GM23248 (cell line): ENCODE results near the gene CCL19.

Source experiments
- EZH2 ChIP-seq: fragments of 200-600 bp; sonication (generic); IDR thresholded peaks from 2 replicates; pipeline ENCODE4 v1.6.1; 2018; ENCODE audit warnings: antibody characterized with exemption, mild to moderate bottlenecking; ENCODE audit not compliant: insufficient read depth, poor library complexity, severe bottlenecking
- EZH2phosphoT487 ChIP-seq: fragments of 200-600 bp; sonication (generic); IDR thresholded peaks from 2 replicates; pipeline ENCODE4 v1.6.1; 2018; ENCODE audit warnings: antibody characterized with exemption, moderate library complexity, mild to moderate bottlenecking, low read depth; ENCODE audit not compliant: insufficient read depth

DNA sequence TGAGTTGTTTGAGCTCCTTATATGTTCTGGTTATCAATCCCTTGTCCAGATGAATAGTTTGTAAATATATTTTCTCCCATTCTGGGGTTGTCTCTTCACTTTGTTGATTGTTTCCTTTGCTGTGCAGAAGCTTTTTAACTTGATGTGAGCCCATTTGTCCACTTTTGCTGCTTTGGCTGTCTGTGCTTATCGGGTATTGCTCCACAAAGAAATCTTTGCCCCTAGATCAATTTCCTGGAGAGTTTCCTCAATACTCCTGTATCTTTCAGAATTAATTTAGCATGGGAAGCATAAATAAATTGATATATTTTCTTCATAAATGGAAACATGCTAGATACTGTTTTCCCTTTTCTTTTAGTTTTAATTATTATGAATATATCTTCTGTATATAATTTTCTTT, 41.4 kb upstream of the CCL19 start:
- no peak for TF ChIP-seq EZH2
- no peak for TF ChIP-seq EZH2phosphoT487
